ENCODE results near the gene ST6GALNAC1.
A peak's percentile ranks its signal among the peaks of the same experiment; 100 is the strongest.

Gene ST6GALNAC1

GRCh38 chr17:76643553-76644148 lies at the start of gene ST6GALNAC1:
TSS of gene ST6GALNAC1 (minus strand) at chr17:76643757. CDS start at chr17:76643638, 119 bp downstream.
- no peak for TF ChIP-seq JUND (IDR thresholded peaks at IDR 0.05; ENCODE audit: low read depth)
- in situ Hi-C loops (cut with HindIII; ENCODE audit: low pct_unique_long_range_greater_than_20kb, low sequenced_read_pairs) = no loop called here
- DNase-seq (ENCODE audit: low read depth in 1 of 2, low spot score in 1 of 2) = no peak

- DNase-seq (ENCODE audit: low read depth in 1 of 2, low spot score in 1 of 2) = no peak
- in situ Hi-C loops (cut with HindIII; ENCODE audit: low pct_unique_long_range_greater_than_20kb, low sequenced_read_pairs) = no loop called here
- no peak for TF ChIP-seq JUND (IDR thresholded peaks at IDR 0.05; ENCODE audit: low read depth)
Observed at GRCh38 chr17:76691379-76692191, 48.0 kb upstream of the ST6GALNAC1 start.

GRCh38 chr17:76690596-76691280 lies 47.2 kb upstream of the ST6GALNAC1 start:
- DNase-seq (ENCODE audit: low read depth in 1 of 2, low spot score in 1 of 2) = no peak
- in situ Hi-C loops (cut with HindIII; ENCODE audit: low pct_unique_long_range_greater_than_20kb, low sequenced_read_pairs) = no loop called here
- no peak for TF ChIP-seq JUND (IDR thresholded peaks at IDR 0.05; ENCODE audit: low read depth)

- DNase-seq (ENCODE audit: low read depth in 1 of 2, low spot score in 1 of 2) = no peak
- no peak for TF ChIP-seq JUND (IDR thresholded peaks at IDR 0.05; ENCODE audit: low read depth)
- in situ Hi-C loops (cut with HindIII; ENCODE audit: low pct_unique_long_range_greater_than_20kb, low sequenced_read_pairs) = no loop called here
Observed at GRCh38 chr17:76689859-76690258, 46.3 kb upstream of the ST6GALNAC1 start.

- no peak for TF ChIP-seq JUND (IDR thresholded peaks at IDR 0.05; ENCODE audit: low read depth)
- DNase-seq (ENCODE audit: low read depth in 1 of 2, low spot score in 1 of 2) = no peak
- in situ Hi-C loops (cut with HindIII; ENCODE audit: low pct_unique_long_range_greater_than_20kb, low sequenced_read_pairs) = no loop called here
Observed at GRCh38 chr17:76688165-76688622, 44.6 kb upstream of the ST6GALNAC1 start.

GRCh38 chr17:76687298-76688164 lies 44.0 kb upstream of the ST6GALNAC1 start:
- in situ Hi-C loops (cut with HindIII; ENCODE audit: low pct_unique_long_range_greater_than_20kb, low sequenced_read_pairs) = no loop called here
- DNase-seq (ENCODE audit: low read depth in 1 of 2, low spot score in 1 of 2) = no peak
- TF ChIP-seq JUND (IDR thresholded peaks at IDR 0.05; ENCODE audit: low read depth) = no peak

- DNase-seq (ENCODE audit: low read depth in 1 of 2, low spot score in 1 of 2) = peak in 1 of 2 experiments; percentile 50
- in situ Hi-C loops (cut with HindIII; ENCODE audit: low pct_unique_long_range_greater_than_20kb, low sequenced_read_pairs) = no loop called here
- no peak for TF ChIP-seq JUND (IDR thresholded peaks at IDR 0.05; ENCODE audit: low read depth)
Observed at GRCh38 chr17:76686538-76687297, 43.2 kb upstream of the ST6GALNAC1 start.

GRCh38 chr17:76685846-76686245 lies 42.3 kb upstream of the ST6GALNAC1 start:
- TF ChIP-seq JUND (IDR thresholded peaks at IDR 0.05; ENCODE audit: low read depth) = no peak
- in situ Hi-C loops (cut with HindIII; ENCODE audit: low pct_unique_long_range_greater_than_20kb, low sequenced_read_pairs) = no loop called here
- no peak for DNase-seq (ENCODE audit: low read depth in 1 of 2, low spot score in 1 of 2)

GRCh38 chr17:76685366-76685765 lies 41.8 kb upstream of the ST6GALNAC1 start:
- in situ Hi-C loops (cut with HindIII; ENCODE audit: low pct_unique_long_range_greater_than_20kb, low sequenced_read_pairs) = no loop called here
- TF ChIP-seq JUND (IDR thresholded peaks at IDR 0.05; ENCODE audit: low read depth) = no peak
- DNase-seq (ENCODE audit: low read depth in 1 of 2, low spot score in 1 of 2) = no peak

- in situ Hi-C loops (cut with HindIII; ENCODE audit: low pct_unique_long_range_greater_than_20kb, low sequenced_read_pairs) = no loop called here
- TF ChIP-seq JUND (IDR thresholded peaks at IDR 0.05; ENCODE audit: low read depth) = no peak
- DNase-seq (ENCODE audit: low read depth in 1 of 2, low spot score in 1 of 2) = no peak
Observed at GRCh38 chr17:76684756-76685155, 41.2 kb upstream of the ST6GALNAC1 start.

GRCh38 chr17:76683921-76684745 lies 40.6 kb upstream of the ST6GALNAC1 start:
- in situ Hi-C loops (cut with HindIII; ENCODE audit: low pct_unique_long_range_greater_than_20kb, low sequenced_read_pairs) = no loop called here
- no peak for TF ChIP-seq JUND (IDR thresholded peaks at IDR 0.05; ENCODE audit: low read depth)
- DNase-seq (ENCODE audit: low read depth in 1 of 2, low spot score in 1 of 2) = no peak

Data from T47D (cell line).